SK-N-SH (cell line): ENCODE results near the gene COPE. TPM values are rescaled to one million over a fixed set of nuclear protein-coding genes. Genes with fewer than 3 reads are reported as not detected.

Experiments
- CTCF ChIA-PET: fragments of 300-600, 350-600 bp; formaldehyde crosslinking; extraction: SDS; loops from one replicate; lab custom pipeline; 2021; lab: Yijun Ruan, JAX
- POLR2A ChIA-PET: fragments of 350-600 bp; sonication (Branson Sonifier 250); formaldehyde crosslinking; extraction: SDS; loops from one replicate; lab custom pipeline; 2020; ENCODE audit warnings: antibody characterized with exemption, inconsistent platforms; lab: Yijun Ruan, JAX
- DNase-seq: peaks from one replicate; pipeline ENCODE4 v3.0.0; 2012
- H2AFZ ChIP-seq: fragments of 200-600 bp; sonication (generic); 2 replicates; pipeline ENCODE4 v1.8.1; 2016; ENCODE audit warnings: antibody characterized with exemption, mild to moderate bottlenecking, low read depth
- H3F3A ChIP-seq: fragments of 200-600 bp; sonication (generic); replicated peaks from 2 replicates; pipeline ENCODE3; 2016; ENCODE audit warnings: antibody characterized with exemption, mild to moderate bottlenecking; ENCODE audit not compliant: insufficient read depth
- H3K27ac ChIP-seq, 2 experiments: fragments of 200-500 bp in 1 of 2; fragments of 200-600 bp in 1 of 2; sonication (Bioruptor generic) in 1 of 2; sonication (generic), shearing (Covaris generic) in 1 of 2; 2 replicates each; pipeline versions ENCODE4 v1.5.1 to v1.6.1; 2014 to 2016; ENCODE audit warnings: low read depth in 2 of 2, inconsistent platforms in 1 of 2, low read length in 1 of 2, mild to moderate bottlenecking in 1 of 2, mixed read lengths in 1 of 2
- H3K27me3 ChIP-seq: fragments of 200-600 bp; sonication (generic), shearing (Covaris generic); 2 replicates; pipeline ENCODE4 v1.6.1; 2016; ENCODE audit warnings: mixed run types; ENCODE audit not compliant: insufficient read depth
- H3K36me3 ChIP-seq, 2 experiments: fragments of 200-500 bp in 1 of 2; fragments of 200-600 bp in 1 of 2; sonication (Bioruptor generic) in 1 of 2; sonication (generic) in 1 of 2; replicated peaks in 1 of 2; 2 replicates each; pipeline versions ENCODE3 to v1.5.1; 2014 to 2016; ENCODE audit warnings: low read length in 1 of 2, mild to moderate bottlenecking in 1 of 2; ENCODE audit not compliant: insufficient read depth in 2 of 2, control insufficient read depth in 1 of 2
- H3K4me1 ChIP-seq, 2 experiments: fragments of 200-500 bp in 1 of 2; fragments of 200-600 bp in 1 of 2; sonication (Bioruptor generic) in 1 of 2; sonication (generic), shearing (Covaris generic) in 1 of 2; 2 replicates each; pipeline versions ENCODE4 v1.5.1 to v1.6.1; 2014 to 2016; ENCODE audit warnings: low read depth in 1 of 2, low read length in 1 of 2, mixed run types in 1 of 2; ENCODE audit not compliant: insufficient read depth in 2 of 2, control insufficient read depth in 1 of 2
- H3K4me2 ChIP-seq: fragments of 200-600 bp; sonication (generic), shearing (Covaris generic); 2 replicates; pipeline ENCODE4 v1.6.1; 2017; ENCODE audit warnings: mixed run types
- H3K4me3 ChIP-seq, 2 experiments: fragments of 200-500 bp in 1 of 2; fragments of 200-600 bp in 1 of 2; sonication (Bioruptor generic) in 1 of 2; sonication (generic), shearing (Covaris generic) in 1 of 2; 2 replicates each; pipeline versions ENCODE4 v1.5.1 to v1.8.1; 2014 to 2016; ENCODE audit warnings: low read depth in 2 of 2, inconsistent platforms in 1 of 2, low read length in 1 of 2, mild to moderate bottlenecking in 1 of 2, mixed read lengths in 1 of 2, moderate library complexity in 1 of 2
- H3K79me2 ChIP-seq: fragments of 200-600 bp; sonication (generic); 2 replicates; pipeline ENCODE4 v1.8.1; 2017; ENCODE audit warnings: mild to moderate bottlenecking; ENCODE audit not compliant: insufficient read depth
- H3K9ac ChIP-seq: fragments of 200-600 bp; sonication (generic); 2 replicates; pipeline ENCODE4 v1.6.1; 2017; ENCODE audit warnings: mixed run types
- H3K9me2 ChIP-seq: fragments of 200-600 bp; sonication (generic); 2 replicates; pipeline ENCODE4 v1.6.1; 2017; ENCODE audit warnings: mixed run types
- H3K9me3 ChIP-seq: fragments of 200-600 bp; sonication (generic); 2 replicates; pipeline ENCODE4 v1.6.1; 2017; ENCODE audit warnings: mixed run types, mild to moderate bottlenecking, moderate library complexity
- H4K20me1 ChIP-seq: fragments of 200-600 bp; sonication (generic); 2 replicates; pipeline ENCODE4 v1.6.1; 2017; ENCODE audit warnings: mild to moderate bottlenecking, mixed run types; ENCODE audit not compliant: insufficient read depth
- CHD2 ChIP-seq: fragments of 150-350 bp; IDR thresholded peaks from 2 replicates; pipeline ENCODE4 v1.6.1; 2018; ENCODE audit warnings: low read length; ENCODE audit not compliant: partially characterized antibody
- EP300 ChIP-seq, 2 experiments: IDR thresholded peaks; 2 replicates each; pipeline versions ENCODE4 v1.4.0 to v1.6.1; 2012; ENCODE audit warnings: borderline replicate concordance in 1 of 2, low read depth in 1 of 2, low read length in 1 of 2
- FOXM1 ChIP-seq: IDR thresholded peaks from 2 replicates; pipeline ENCODE4 v1.4.0; 2012; ENCODE audit warnings: low read depth, mild to moderate bottlenecking
- GABPA ChIP-seq: IDR thresholded peaks from 2 replicates; pipeline ENCODE4 v1.4.0; 2012; ENCODE audit warnings: low read depth, mild to moderate bottlenecking
- GATA2 ChIP-seq: sonication (generic); formaldehyde crosslinking; IDR thresholded peaks from 2 replicates; pipeline ENCODE4 v1.5.0; 2020; ENCODE audit warnings: mild to moderate bottlenecking, missing genetic modification reagents
- JUND ChIP-seq: IDR thresholded peaks from 2 replicates; pipeline ENCODE4 v1.4.0; 2012
- NFIC ChIP-seq: IDR thresholded peaks from 2 replicates; pipeline ENCODE4 v1.4.0; 2012; ENCODE audit warnings: borderline replicate concordance
- RCOR1 ChIP-seq: fragments of 150-350 bp; IDR thresholded peaks from 2 replicates; pipeline ENCODE4 v1.6.1; 2017; ENCODE audit warnings: antibody characterized with exemption, low read length
- SIN3A ChIP-seq: IDR thresholded peaks from 2 replicates; pipeline ENCODE4 v1.6.1; 2012; ENCODE audit warnings: low read depth, mild to moderate bottlenecking, low read length, moderate library complexity, borderline replicate concordance
- TCF12 ChIP-seq: IDR thresholded peaks from 2 replicates; pipeline ENCODE4 v1.4.0; 2012
- YY1 ChIP-seq: IDR thresholded peaks from 2 replicates; pipeline ENCODE4 v1.4.0; 2012; ENCODE audit warnings: low read depth, mild to moderate bottlenecking
- WGBS: methylation state at CpG from one replicate; pipeline ENCODE4 v1.1.6; 2017; ENCODE audit warnings: low lambda C conversion rate; 5-methylcytosine and 5-hydroxymethylcytosine counted together
- polyA plus RNA-seq, 3 experiments: library from polyadenylated mRNA; depleted of rRNA; stranded (reverse); fragments of >200 nt; gene quantifications; 2 replicates each; pipeline ENCODE4 v1.2.3, GENCODE V29; 2012
- TF ChIP-seq, protein P1 (sequence below): IDR thresholded peaks from 2 replicates; pipeline ENCODE4 v1.4.0; 2012; ENCODE audit warnings: low read depth
- TF ChIP-seq, protein P2 (sequence below): IDR thresholded peaks from 2 replicates; pipeline ENCODE4 v1.4.0; 2012; ENCODE audit warnings: low read depth, borderline replicate concordance
- TF ChIP-seq, protein P3 (sequence below): fragments of 150-350 bp; IDR thresholded peaks from 2 replicates; pipeline ENCODE4 v1.6.1; 2016; ENCODE audit warnings: mild to moderate bottlenecking, low read depth, low read length
- TF ChIP-seq, protein P4 (sequence below): IDR thresholded peaks from 2 replicates; pipeline ENCODE4 v1.4.0; 2012; ENCODE audit warnings: low read depth, borderline replicate concordance

COPE gene
- polyA plus RNA-seq, 1 of the 3 experiments (the other 2 are of a cell fraction): 450 TPM

DNA sequence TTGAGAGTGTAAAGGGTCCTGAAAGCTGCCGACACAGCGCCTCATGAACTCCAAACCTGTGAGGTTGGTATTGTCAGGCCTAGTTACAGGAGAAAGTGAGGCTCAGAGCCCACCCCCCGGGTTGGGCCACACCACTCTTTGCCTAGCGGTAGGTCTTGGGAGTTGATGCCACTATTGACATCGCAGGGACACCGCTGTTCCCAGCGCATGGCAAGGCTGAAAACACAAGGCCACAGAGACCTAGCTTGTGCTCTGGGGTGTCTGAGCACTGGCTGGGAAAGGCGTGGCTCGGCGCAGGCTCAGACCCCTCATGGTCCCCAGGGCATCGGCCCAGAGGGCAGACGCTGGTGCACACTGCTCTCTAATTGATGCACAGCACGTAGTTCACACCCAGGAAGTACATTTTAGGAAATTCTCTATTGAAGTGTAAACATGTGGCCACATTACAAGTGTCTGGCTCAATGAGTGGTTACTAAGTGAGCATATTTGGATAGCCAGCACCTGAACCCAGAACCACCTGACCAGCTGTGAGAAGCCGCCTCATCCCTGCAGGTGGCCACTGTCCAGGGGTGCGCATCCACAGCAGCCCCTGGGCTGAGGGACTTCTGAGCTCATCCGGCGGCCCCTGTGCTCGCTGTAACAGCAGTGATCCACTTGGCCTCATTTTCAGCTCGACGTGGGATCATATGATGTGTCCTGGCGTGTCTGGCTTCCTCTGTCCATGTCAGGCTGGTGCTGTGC, 60.1 kb downstream of the COPE start:
- Histone ChIP-seq H3K9me3 (no peaks in the 10 kb centered on the region), H3K27me3 (no peaks in the 10 kb centered on the region), H3K79me2 (peaks cover 11% of the 10 kb centered on the region; the same call in 1 of the 2 replicates), H3K9me2 (no peaks in the 10 kb centered on the region), H2AFZ (no peak overlapping the region), H3K4me3 (no peak overlapping the region), H3K4me2 (no peak overlapping the region), H3K9ac (no peak overlapping the region), H4K20me1 (peaks cover 6% of the 10 kb centered on the region; the same call in 1 of the 2 replicates), H3F3A (peaks cover 2% of the 10 kb centered on the region), H3K4me1 (no peaks in the 10 kb centered on the region; a peak in 1 of 4 replicates), H3K36me3 (peaks cover 28 to 95% of the 10 kb centered on the region in 2 experiments), H3K27ac (no peak overlapping the region; a peak in 1 of 4 replicates)
- POLR2A ChIA-PET: no interaction called here
- TF ChIP-seq, protein P1, sequence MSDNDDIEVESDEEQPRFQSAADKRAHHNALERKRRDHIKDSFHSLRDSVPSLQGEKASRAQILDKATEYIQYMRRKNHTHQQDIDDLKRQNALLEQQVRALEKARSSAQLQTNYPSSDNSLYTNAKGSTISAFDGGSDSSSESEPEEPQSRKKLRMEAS: no peak
- TF ChIP-seq, protein P2, sequence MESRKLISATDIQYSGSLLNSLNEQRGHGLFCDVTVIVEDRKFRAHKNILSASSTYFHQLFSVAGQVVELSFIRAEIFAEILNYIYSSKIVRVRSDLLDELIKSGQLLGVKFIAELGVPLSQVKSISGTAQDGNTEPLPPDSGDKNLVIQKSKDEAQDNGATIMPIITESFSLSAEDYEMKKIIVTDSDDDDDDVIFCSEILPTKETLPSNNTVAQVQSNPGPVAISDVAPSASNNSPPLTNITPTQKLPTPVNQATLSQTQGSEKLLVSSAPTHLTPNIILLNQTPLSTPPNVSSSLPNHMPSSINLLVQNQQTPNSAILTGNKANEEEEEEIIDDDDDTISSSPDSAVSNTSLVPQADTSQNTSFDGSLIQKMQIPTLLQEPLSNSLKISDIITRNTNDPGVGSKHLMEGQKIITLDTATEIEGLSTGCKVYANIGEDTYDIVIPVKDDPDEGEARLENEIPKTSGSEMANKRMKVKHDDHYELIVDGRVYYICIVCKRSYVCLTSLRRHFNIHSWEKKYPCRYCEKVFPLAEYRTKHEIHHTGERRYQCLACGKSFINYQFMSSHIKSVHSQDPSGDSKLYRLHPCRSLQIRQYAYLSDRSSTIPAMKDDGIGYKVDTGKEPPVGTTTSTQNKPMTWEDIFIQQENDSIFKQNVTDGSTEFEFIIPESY: no peak
- TF ChIP-seq, protein P3, sequence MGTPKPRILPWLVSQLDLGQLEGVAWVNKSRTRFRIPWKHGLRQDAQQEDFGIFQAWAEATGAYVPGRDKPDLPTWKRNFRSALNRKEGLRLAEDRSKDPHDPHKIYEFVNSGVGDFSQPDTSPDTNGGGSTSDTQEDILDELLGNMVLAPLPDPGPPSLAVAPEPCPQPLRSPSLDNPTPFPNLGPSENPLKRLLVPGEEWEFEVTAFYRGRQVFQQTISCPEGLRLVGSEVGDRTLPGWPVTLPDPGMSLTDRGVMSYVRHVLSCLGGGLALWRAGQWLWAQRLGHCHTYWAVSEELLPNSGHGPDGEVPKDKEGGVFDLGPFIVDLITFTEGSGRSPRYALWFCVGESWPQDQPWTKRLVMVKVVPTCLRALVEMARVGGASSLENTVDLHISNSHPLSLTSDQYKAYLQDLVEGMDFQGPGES: no peak
- TF ChIP-seq FOXM1 (no peak), YY1 (no peak), GABPA (no peak), SIN3A (no peak), JUND (no peak), NFIC (no peak), EP300 (IDR thresholded peaks at IDR 0.05; ENCODE audit: borderline replicate concordance in 1 of 2, low read depth in 1 of 2, low read length in 1 of 2) (no peak), RCOR1 (no peak)
- CTCF ChIA-PET: interaction anchor here (0.7 to 16.0 kb wide), 11 partner anchors 4 to 408 kb away, joined by 3 to 201 read pairs (median 4); no protein-coding TSS in a partner anchor
- no peak for DNase-seq
- 93% methylated on average over 19 of the region's 21 CpGs for WGBS

DNA sequence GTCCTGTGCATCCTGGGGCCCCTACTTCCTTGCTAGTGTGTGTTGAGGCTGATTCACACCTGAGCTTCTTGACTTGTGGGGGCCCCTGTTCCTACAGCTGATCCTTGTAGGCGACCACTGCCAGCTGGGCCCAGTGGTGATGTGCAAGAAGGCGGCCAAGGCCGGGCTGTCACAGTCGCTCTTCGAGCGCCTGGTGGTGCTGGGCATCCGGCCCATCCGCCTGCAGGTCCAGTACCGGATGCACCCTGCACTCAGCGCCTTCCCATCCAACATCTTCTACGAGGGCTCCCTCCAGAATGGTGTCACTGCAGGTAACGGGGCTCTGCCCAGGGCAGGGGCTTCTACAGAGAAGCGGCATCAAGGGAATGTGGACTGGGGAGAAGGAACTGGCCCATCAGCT, 62.0 kb downstream of the COPE start:
- H3K4me1 ChIP-seq: no peaks in the 10 kb centered on the region; a peak in 1 of 4 replicates
- H3K36me3 ChIP-seq: peaks cover 36 to 96% of the 10 kb centered on the region in 2 experiments
- H3K27ac ChIP-seq: no peak overlapping the region
- H3F3A ChIP-seq: no peaks in the 10 kb centered on the region
- no peaks in the 10 kb centered on the region for H3K9me2 ChIP-seq
- no peaks in the 10 kb centered on the region for H3K27me3 ChIP-seq
- H3K79me2 ChIP-seq: peaks cover 16% of the 10 kb centered on the region; the same call in 1 of the 2 replicates
- no peak overlapping the region for H3K4me3 ChIP-seq
- no peak for DNase-seq
- H3K9me3 ChIP-seq: no peaks in the 10 kb centered on the region
- TF ChIP-seq, protein P4, sequence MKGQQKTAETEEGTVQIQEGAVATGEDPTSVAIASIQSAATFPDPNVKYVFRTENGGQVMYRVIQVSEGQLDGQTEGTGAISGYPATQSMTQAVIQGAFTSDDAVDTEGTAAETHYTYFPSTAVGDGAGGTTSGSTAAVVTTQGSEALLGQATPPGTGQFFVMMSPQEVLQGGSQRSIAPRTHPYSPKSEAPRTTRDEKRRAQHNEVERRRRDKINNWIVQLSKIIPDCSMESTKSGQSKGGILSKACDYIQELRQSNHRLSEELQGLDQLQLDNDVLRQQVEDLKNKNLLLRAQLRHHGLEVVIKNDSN: no peak
- TF ChIP-seq NFIC (no peak), GATA2 (CRISPR knock-in tag) (no peak), YY1 (no peak), RCOR1 (no peak), CHD2 (no peak), TCF12 (no peak)
- H2AFZ ChIP-seq: no peak overlapping the region
- H3K4me2 ChIP-seq: no peak overlapping the region
- WGBS: 97% methylated on average over 11 of the region's 13 CpGs
- H4K20me1 ChIP-seq: peaks cover 7% of the 10 kb centered on the region; the same call in 1 of the 2 replicates
- ChIA-PET CTCF (interaction anchor here (0.5 to 16.0 kb wide), 8 partner anchors 6 to 406 kb away, joined by 3 to 201 read pairs (median 10); partner anchors contain the start of gene REX1BD), POLR2A (no interaction called here)
- H3K9ac ChIP-seq: no peak overlapping the region
